HG03520 (cell line): ENCODE measurements around the gene SHISAL1.

ENCODE experiments used
- ATAC-seq: cut with Tn5 transposase; IDR thresholded peaks from one replicate; pipeline ENCODE4 v1.9.1; 2021; ENCODE audit warnings: mild to moderate bottlenecking, moderate library complexity; ENCODE audit not compliant: unreplicated experiment

SHISAL1 gene

GRCh38 chr22:44281768-44282637 lies 30.7 kb downstream of the SHISAL1 start:
- ATAC-seq, result no peak

GRCh38 chr22:44280665-44281188 lies 32.0 kb downstream of the SHISAL1 start:
- ATAC-seq, result no peak

- ATAC-seq, result no peak
Observed at GRCh38 chr22:44279069-44279360, 33.7 kb downstream of the SHISAL1 start.

GRCh38 chr22:44278243-44279068 lies 34.3 kb downstream of the SHISAL1 start:
- ATAC-seq, result no peak

- no peak for ATAC-seq
Observed at GRCh38 chr22:44277386-44278135, 35.2 kb downstream of the SHISAL1 start.

GRCh38 chr22:44276706-44277356 lies 35.9 kb downstream of the SHISAL1 start:
- ATAC-seq, result no peak

GRCh38 chr22:44276041-44276440 lies 36.7 kb downstream of the SHISAL1 start:
- no peak for ATAC-seq

- ATAC-seq, result no peak
Observed at GRCh38 chr22:44275631-44275995, 37.1 kb downstream of the SHISAL1 start.

- ATAC-seq, result no peak
Observed at GRCh38 chr22:44274918-44275630, 37.7 kb downstream of the SHISAL1 start.

GRCh38 chr22:44273175-44273574 lies 39.6 kb downstream of the SHISAL1 start:
- no peak for ATAC-seq

GRCh38 chr22:44272401-44272771 lies 40.4 kb downstream of the SHISAL1 start:
- ATAC-seq, result no peak

- ATAC-seq, result no peak
Observed at GRCh38 chr22:44271732-44272400, 40.9 kb downstream of the SHISAL1 start.

- no peak for ATAC-seq
Observed at GRCh38 chr22:44271010-44271500, 41.7 kb downstream of the SHISAL1 start.

GRCh38 chr22:44270556-44270880 lies 42.2 kb downstream of the SHISAL1 start:
- no peak for ATAC-seq

- ATAC-seq, result no peak
Observed at GRCh38 chr22:44269757-44270555, 42.8 kb downstream of the SHISAL1 start.

- ATAC-seq, result no peak
Observed at GRCh38 chr22:44269117-44269498, 43.6 kb downstream of the SHISAL1 start.

- ATAC-seq, result no peak
Observed at GRCh38 chr22:44268431-44269116, 44.2 kb downstream of the SHISAL1 start.

GRCh38 chr22:44267856-44268255 lies 44.9 kb downstream of the SHISAL1 start:
- no peak for ATAC-seq
